ENCODE measurements around the gene PKD1L1.

The PKD1L1 gene

GRCh38 chr7:47725031-47725780 is 223.1 kb downstream of the PKD1L1 start:
- no peak for DNase-seq
